CD4-positive, alpha-beta memory T cell (primary cell): ENCODE results near the gene SMIM14. TPM values are rescaled to one million over a fixed set of nuclear protein-coding genes. Genes with fewer than 3 reads are reported as not detected.

Experiments
- CTCF ChIA-PET: fragments of 350-600 bp; sonication (Branson Sonifier 250); formaldehyde crosslinking; loops from one replicate; lab custom pipeline; 2021; ENCODE audit warnings: inconsistent platforms; ENCODE audit not compliant: partially characterized antibody; lab: Charles Lee
- POLR2A ChIA-PET: fragments of 350-600 bp; sonication (Branson Sonifier 250); formaldehyde crosslinking; loops from one replicate; lab custom pipeline; 2021; ENCODE audit not compliant: partially characterized antibody; lab: Charles Lee
- DNase-seq, 5 donors: peaks; one replicate each; pipeline versions ENCODE4 v3.0.0 to v3.0.0-alpha.2; 2020 to 2022; ENCODE audit warnings: mixed read lengths in 1 of 5
- H3K27ac ChIP-seq: one replicate; pipeline ENCODE4 v1.7.0; 2013; ENCODE audit warnings: low read depth, low read length
- H3K27me3 ChIP-seq: 2 replicates; pipeline ENCODE4 v1.7.0; 2013; ENCODE audit warnings: mild to moderate bottlenecking, low read length, moderate library complexity; ENCODE audit not compliant: insufficient read depth
- H3K36me3 ChIP-seq: 2 replicates; pipeline ENCODE4 v1.7.0; 2013; ENCODE audit warnings: mild to moderate bottlenecking, low read length, moderate library complexity; ENCODE audit not compliant: insufficient read depth
- H3K4me1 ChIP-seq: 2 replicates; pipeline ENCODE4 v1.7.0; 2013; ENCODE audit warnings: mild to moderate bottlenecking, low read length, moderate library complexity; ENCODE audit not compliant: insufficient read depth
- H3K4me3 ChIP-seq, 2 donors: one replicate each; pipeline ENCODE4 v1.7.0; 2013; ENCODE audit warnings: low read length in 2 of 2, mild to moderate bottlenecking in 1 of 2
- H3K9me3 ChIP-seq, 2 donors: one replicate each; pipeline ENCODE4 v1.7.0; 2013; ENCODE audit warnings: low read length in 2 of 2, control low read depth in 1 of 2; ENCODE audit not compliant: control insufficient read depth in 1 of 2
- H3K27ac Mint-ChIP-seq, 7 donors: one replicate each; pipeline ENCODE4 v1.8.0; 2020 to 2021; ENCODE audit warnings: mixed read lengths in 7 of 7, mild to moderate bottlenecking in 6 of 7, inconsistent platforms in 3 of 7, moderate library complexity in 3 of 7
- H3K27me3 Mint-ChIP-seq, 2 donors: one replicate each; pipeline ENCODE4 v1.8.0; 2020 to 2021; ENCODE audit warnings: mixed read lengths in 2 of 2
- H3K36me3 Mint-ChIP-seq, 2 donors: one replicate each; pipeline ENCODE4 v1.8.0; 2020 to 2021; ENCODE audit warnings: mixed read lengths in 2 of 2, inconsistent platforms in 1 of 2, mild to moderate bottlenecking in 1 of 2
- H3K4me1 Mint-ChIP-seq, 4 donors: one replicate each; pipeline ENCODE4 v1.8.0; 2020 to 2021; ENCODE audit warnings: mixed read lengths in 4 of 4, mild to moderate bottlenecking in 1 of 4
- H3K4me3 Mint-ChIP-seq, 8 donors: one replicate each; pipeline ENCODE4 v1.8.0; 2020 to 2021; ENCODE audit warnings: mixed read lengths in 8 of 8, mild to moderate bottlenecking in 7 of 8, moderate library complexity in 6 of 8, inconsistent platforms in 3 of 8
- H3K9me3 Mint-ChIP-seq, 8 donors: one replicate each; pipeline ENCODE4 v1.8.0; 2020 to 2021; ENCODE audit warnings: mixed read lengths in 8 of 8, mild to moderate bottlenecking in 5 of 8, inconsistent platforms in 3 of 8, moderate library complexity in 1 of 8
- intact Hi-C: fragments of 100-400 bp; cut with micrococcal nuclease; formaldehyde crosslinking; loops from one replicate; pipeline ENCODE4 v1.15.1; 2023
- polyA plus RNA-seq, 2 donors: library from polyadenylated mRNA; unstranded; fragments of 300-500 nt; fragmentation: Illumina TruSeq; gene quantifications; one replicate each; pipeline ENCODE4 v1.2.3, GENCODE V29; 2021
- total RNA-seq, 2 experiments: library from RNA; stranded (reverse); gene quantifications; one replicate each; pipeline ENCODE4 v1.2.3, GENCODE V29; 2021

Gene SMIM14
- total and polyA plus RNA-seq, 4 experiments from 2014 or later = 15.5 to 54.4 (median 28.1) TPM

- no peak overlapping the region for H3K4me3 Mint-ChIP-seq
- H3K36me3 Mint-ChIP-seq = no peaks in the 10 kb centered on the region
- H3K27ac ChIP-seq = no peak overlapping the region
- no peaks in the 10 kb centered on the region for H3K27me3 Mint-ChIP-seq
- H3K27me3 ChIP-seq = no peaks in the 10 kb centered on the region
- H3K4me1 Mint-ChIP-seq = no peaks in the 10 kb centered on the region
- ChIA-PET CTCF (no interaction called here), POLR2A (no interaction called here)
- no peaks in the 10 kb centered on the region for H3K4me1 ChIP-seq
- no peak overlapping the region for H3K4me3 ChIP-seq
- intact Hi-C loops = no loop called here
- no peaks in the 10 kb centered on the region for H3K9me3 Mint-ChIP-seq
- DNase-seq = no peak
- H3K9me3 ChIP-seq = no peaks in the 10 kb centered on the region
- H3K36me3 ChIP-seq = no peaks in the 10 kb centered on the region
- H3K27ac Mint-ChIP-seq = no peak overlapping the region
These were observed 30.2 kb upstream of the SMIM14 start for GRCh38 chr4:39668887-39669286.

DNA sequence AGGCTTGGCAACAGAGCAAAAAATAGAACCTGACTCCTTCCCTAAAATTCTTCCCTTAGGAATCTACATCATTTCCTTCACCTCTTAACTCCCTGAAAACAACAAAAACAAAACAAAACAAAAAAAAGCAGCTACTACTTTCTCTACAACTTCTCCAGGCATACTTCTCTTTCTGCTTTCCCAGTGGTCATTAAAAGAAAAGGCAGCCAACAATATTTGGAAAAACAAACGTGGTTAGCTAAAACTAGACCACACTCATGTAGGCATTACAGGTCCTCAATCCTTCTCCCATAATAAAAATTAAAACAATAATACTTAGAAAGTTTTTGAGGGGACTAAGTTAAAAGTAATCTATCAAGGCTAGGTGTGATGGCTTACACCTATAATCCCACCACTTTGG lies 29.0 kb upstream of the SMIM14 start:
- Histone ChIP-seq H3K27me3 (no peaks in the 10 kb centered on the region), H3K27ac (no peak overlapping the region), H3K4me3 (no peak overlapping the region), H3K36me3 (no peaks in the 10 kb centered on the region), H3K4me1 (no peaks in the 10 kb centered on the region), H3K9me3 (no peaks in the 10 kb centered on the region)
- ChIA-PET CTCF (no interaction called here), POLR2A (no interaction called here)
- Mint-ChIP-seq H3K9me3 (no peaks in the 10 kb centered on the region), H3K4me1 (no peaks in the 10 kb centered on the region), H3K27ac (no peak overlapping the region), H3K36me3 (no peaks in the 10 kb centered on the region), H3K4me3 (no peak overlapping the region), H3K27me3 (no peaks in the 10 kb centered on the region)
- intact Hi-C loops = no loop called here
- no peak for DNase-seq

DNA sequence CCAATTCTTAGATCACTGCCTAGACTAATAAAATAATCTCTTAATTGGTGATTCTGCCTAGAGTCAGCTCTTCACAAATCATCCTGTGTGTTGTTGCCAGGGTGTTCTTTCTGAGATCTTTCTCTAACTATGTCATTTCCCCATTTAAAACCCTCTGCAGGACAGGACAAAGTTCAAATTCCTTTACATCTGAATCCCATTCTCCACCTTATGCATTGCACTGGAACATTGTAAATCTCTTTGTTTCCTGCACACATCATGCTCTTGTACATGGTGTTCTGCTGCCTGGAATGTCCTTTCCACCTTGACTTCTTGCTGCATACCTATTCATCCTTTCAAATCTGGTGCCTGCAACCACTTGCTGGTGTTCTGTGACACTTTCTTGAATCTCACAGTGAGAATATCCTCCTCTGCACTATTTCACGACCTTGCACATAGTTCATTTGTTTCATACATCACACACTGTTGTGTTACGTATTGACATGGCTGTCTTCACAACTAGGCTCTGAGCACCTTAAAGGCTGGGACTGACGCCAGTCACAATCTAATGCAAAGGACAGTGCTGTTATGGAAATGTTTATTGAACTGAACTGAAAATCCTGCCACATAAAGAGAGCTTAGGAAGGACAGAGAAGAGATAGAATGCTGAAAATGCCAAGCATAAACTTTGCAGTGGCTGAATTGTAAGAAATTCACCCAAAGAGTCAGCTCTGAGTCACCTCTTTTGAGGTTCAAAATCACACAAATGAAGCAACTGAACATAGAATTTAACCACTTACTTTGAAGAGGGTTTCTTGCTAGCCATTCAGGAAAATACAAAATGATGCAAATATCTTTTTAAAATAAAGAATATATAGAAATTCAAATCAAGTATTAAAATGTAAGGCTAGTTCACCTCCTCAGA lies 26.4 kb upstream of the SMIM14 start:
- H3K27ac Mint-ChIP-seq = no peak overlapping the region
- H3K27me3 ChIP-seq = no peaks in the 10 kb centered on the region
- H3K27me3 Mint-ChIP-seq = no peaks in the 10 kb centered on the region
- H3K36me3 ChIP-seq = no peaks in the 10 kb centered on the region
- DNase-seq = no peak
- ChIA-PET POLR2A (no interaction called here), CTCF (no interaction called here)
- intact Hi-C loops = no loop called here
- no peaks in the 10 kb centered on the region for H3K4me1 ChIP-seq
- no peak overlapping the region for H3K27ac ChIP-seq
- H3K36me3 Mint-ChIP-seq = no peaks in the 10 kb centered on the region
- H3K9me3 Mint-ChIP-seq = no peaks in the 10 kb centered on the region
- no peaks in the 10 kb centered on the region for H3K9me3 ChIP-seq
- no peak overlapping the region for H3K4me3 Mint-ChIP-seq
- H3K4me3 ChIP-seq = no peak overlapping the region
- H3K4me1 Mint-ChIP-seq = no peaks in the 10 kb centered on the region

DNA sequence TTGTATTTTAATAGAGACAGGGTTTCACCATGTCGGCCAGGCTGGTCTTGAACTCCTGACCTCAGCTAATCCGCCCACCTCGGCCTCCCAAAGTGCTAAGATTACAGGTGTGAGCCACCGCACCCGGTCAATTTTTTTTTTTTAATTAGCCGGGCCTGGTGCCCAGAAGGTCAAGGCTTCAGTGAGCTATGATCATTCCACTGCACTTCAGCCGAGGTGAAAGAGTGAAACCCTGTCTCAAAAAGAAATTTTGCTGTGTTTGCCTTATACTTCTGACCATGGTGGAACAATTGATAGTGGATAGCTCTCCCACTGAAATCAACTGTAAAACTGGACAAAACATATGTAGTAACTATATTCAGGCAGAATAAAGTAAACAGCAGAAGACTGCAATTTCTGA lies 24.0 kb upstream of the SMIM14 start:
- intact Hi-C loops = no loop called here
- Mint-ChIP-seq H3K27me3 (no peaks in the 10 kb centered on the region), H3K36me3 (no peaks in the 10 kb centered on the region), H3K9me3 (no peaks in the 10 kb centered on the region), H3K27ac (no peak overlapping the region), H3K4me3 (no peak overlapping the region), H3K4me1 (no peaks in the 10 kb centered on the region)
- H3K9me3 ChIP-seq = no peaks in the 10 kb centered on the region
- no peak for DNase-seq
- H3K27ac ChIP-seq = no peak overlapping the region
- POLR2A ChIA-PET = interaction anchor here (0.6 kb wide), 2 partner anchors 172 to 323 kb away, joined by 3 read pairs; no protein-coding TSS in a partner anchor
- no peaks in the 10 kb centered on the region for H3K4me1 ChIP-seq
- H3K36me3 ChIP-seq = no peaks in the 10 kb centered on the region
- H3K4me3 ChIP-seq = no peak overlapping the region
- no peaks in the 10 kb centered on the region for H3K27me3 ChIP-seq
- CTCF ChIA-PET = interaction anchor here (0.7 kb wide), 2 partner anchors 9 to 37 kb away, joined by 3 read pairs; no protein-coding TSS in a partner anchor

DNA sequence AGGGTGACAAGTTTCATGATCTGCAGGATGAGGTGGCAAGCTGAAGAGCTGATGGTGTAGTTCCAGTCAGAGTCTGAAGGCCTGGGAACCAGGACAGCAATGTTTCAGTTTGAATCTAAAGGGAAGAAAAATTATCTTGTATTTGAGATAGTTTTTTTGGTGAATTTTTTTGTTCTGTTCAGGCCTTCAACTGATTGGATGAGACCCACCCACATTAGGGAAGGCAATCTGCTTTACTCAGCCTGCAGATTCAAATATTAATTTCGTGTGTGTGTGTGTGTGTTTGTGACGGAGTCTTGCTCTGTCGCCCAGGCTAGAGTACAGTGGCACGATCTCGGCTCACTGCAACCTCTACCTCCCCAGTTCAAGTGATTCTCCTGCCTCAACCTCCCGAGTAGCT lies 22.1 kb upstream of the SMIM14 start:
- H3K36me3 ChIP-seq = no peaks in the 10 kb centered on the region
- H3K4me3 Mint-ChIP-seq = no peak overlapping the region
- no peaks in the 10 kb centered on the region for H3K27me3 Mint-ChIP-seq
- POLR2A ChIA-PET = no interaction called here
- H3K36me3 Mint-ChIP-seq = no peaks in the 10 kb centered on the region
- no peak overlapping the region for H3K27ac ChIP-seq
- H3K9me3 Mint-ChIP-seq = no peaks in the 10 kb centered on the region
- CTCF ChIA-PET = interaction anchor here (2.3 kb wide), 1 partner anchor 192 kb away, joined by 16 read pairs; no protein-coding TSS in a partner anchor
- H3K27me3 ChIP-seq = no peaks in the 10 kb centered on the region
- intact Hi-C loops = no loop called here
- no peak overlapping the region for H3K27ac Mint-ChIP-seq
- H3K9me3 ChIP-seq = no peaks in the 10 kb centered on the region
- no peak for DNase-seq
- no peaks in the 10 kb centered on the region for H3K4me1 ChIP-seq
- H3K4me1 Mint-ChIP-seq = no peaks in the 10 kb centered on the region
- H3K4me3 ChIP-seq = no peak overlapping the region

- Mint-ChIP-seq H3K36me3 (no peaks in the 10 kb centered on the region), H3K4me1 (no peaks in the 10 kb centered on the region), H3K4me3 (no peak overlapping the region), H3K9me3 (no peaks in the 10 kb centered on the region), H3K27me3 (no peaks in the 10 kb centered on the region), H3K27ac (no peak overlapping the region)
- Histone ChIP-seq H3K4me1 (no peaks in the 10 kb centered on the region), H3K27ac (no peak overlapping the region), H3K4me3 (no peak overlapping the region), H3K27me3 (no peaks in the 10 kb centered on the region), H3K36me3 (no peaks in the 10 kb centered on the region), H3K9me3 (no peaks in the 10 kb centered on the region)
- DNase-seq = no peak
- POLR2A ChIA-PET = interaction anchor here (1.4 kb wide), 1 partner anchor 133 kb away, joined by 3 read pairs; the partner anchor contains the start of gene UGDH
- CTCF ChIA-PET = interaction anchor here (2.3 kb wide), 1 partner anchor 191 kb away, joined by 16 read pairs; no protein-coding TSS in a partner anchor
- intact Hi-C loops = no loop called here
These were observed 21.4 kb upstream of the SMIM14 start for GRCh38 chr4:39660045-39660444.

GRCh38 chr4:39658756-39659155 lies 20.1 kb upstream of the SMIM14 start:
- H3K4me1 Mint-ChIP-seq = no peaks in the 10 kb centered on the region
- H3K9me3 Mint-ChIP-seq = no peaks in the 10 kb centered on the region
- H3K4me3 Mint-ChIP-seq = no peak overlapping the region
- ChIA-PET CTCF (interaction anchor here (2.3 kb wide), 1 partner anchor 190 kb away, joined by 16 read pairs; no protein-coding TSS in a partner anchor), POLR2A (no interaction called here)
- H3K4me1 ChIP-seq = no peaks in the 10 kb centered on the region
- no peaks in the 10 kb centered on the region for H3K36me3 Mint-ChIP-seq
- no peak overlapping the region for H3K27ac Mint-ChIP-seq
- H3K27me3 ChIP-seq = no peaks in the 10 kb centered on the region
- no peak overlapping the region for H3K4me3 ChIP-seq
- no peak for DNase-seq
- H3K9me3 ChIP-seq = no peaks in the 10 kb centered on the region
- H3K27ac ChIP-seq = no peak overlapping the region
- intact Hi-C loops = no loop called here
- H3K36me3 ChIP-seq = no peaks in the 10 kb centered on the region
- H3K27me3 Mint-ChIP-seq = no peaks in the 10 kb centered on the region
